K562 (cell line): ENCODE results near the gene PLXNB1. TPM values are rescaled to one million over a fixed set of nuclear protein-coding genes. Genes with fewer than 3 reads are reported as not detected.

Experiments used
- E2F8 ChIP-seq: fragments of 450-650 bp; IDR thresholded peaks from 2 replicates; pipeline ENCODE4 v1.7.1; 2018; ENCODE audit warnings: mild to moderate bottlenecking, low read depth; ENCODE audit not compliant: partially characterized antibody
- EP300 ChIP-seq: IDR thresholded peaks from 2 replicates; pipeline ENCODE4 v1.6.1; 2012; ENCODE audit warnings: low read length, improper control_type of control experiment
- RBM34 ChIP-seq: fragments of 200-400 bp; formaldehyde crosslinking; IDR thresholded peaks from 2 replicates; pipeline ENCODE4 v1.6.1; 2018; ENCODE audit warnings: low read length, borderline replicate concordance; ENCODE audit not compliant: insufficient read depth
- SMARCB1 ChIP-seq: IDR thresholded peaks from 2 replicates; pipeline ENCODE4 v1.6.1; 2011; ENCODE audit warnings: improper control_type of control experiment, low read depth; ENCODE audit not compliant: insufficient read length
- polyA plus RNA-seq, 8 experiments: library from polyadenylated mRNA; depleted of rRNA in 4 of 8; stranded (reverse) in 5 of 8; unstranded in 3 of 8; fragments of >200 nt; fragmentation: Nextera tagmentation in 2 of 8; fragmentation: Illumina TruSeq in 1 of 8; extraction: Ambion mirVana in 2 of 8; extraction: Trizol in 1 of 8; gene quantifications; 2 replicates each; pipeline versions ENCODE4 v1.2.1 to v1.2.3, GENCODE V29; 2011 to 2014; ENCODE audit warnings: inconsistent platforms in 1 of 8, missing spikeins in 1 of 8
- total RNA-seq, 7 experiments: library from RNA; depleted of rRNA in 6 of 7; stranded (reverse); fragments of >200 nt in 6 of 7; fragmentation: Illumina TruSeq in 2 of 7; extraction: Trizol in 2 of 7; gene quantifications; 2 replicates each; pipeline versions ENCODE4 v1.2.1 to v1.2.3, GENCODE V29; 2011 to 2021; ENCODE audit warnings: low replicate concordance in 1 of 7
- TF ChIP-seq, protein P1 (sequence below): fragments of 450-650 bp; IDR thresholded peaks from 2 replicates; pipeline ENCODE4 v1.6.1; 2016; ENCODE audit warnings: mild to moderate bottlenecking, moderate library complexity

The PLXNB1 gene
- total and polyA plus RNA-seq, 9 of the 15 experiments (the other 6 are each of a cell fraction or from before 2014, with no cell fraction given): 0.17 to 17.4 (median 6.0) TPM

DNA sequence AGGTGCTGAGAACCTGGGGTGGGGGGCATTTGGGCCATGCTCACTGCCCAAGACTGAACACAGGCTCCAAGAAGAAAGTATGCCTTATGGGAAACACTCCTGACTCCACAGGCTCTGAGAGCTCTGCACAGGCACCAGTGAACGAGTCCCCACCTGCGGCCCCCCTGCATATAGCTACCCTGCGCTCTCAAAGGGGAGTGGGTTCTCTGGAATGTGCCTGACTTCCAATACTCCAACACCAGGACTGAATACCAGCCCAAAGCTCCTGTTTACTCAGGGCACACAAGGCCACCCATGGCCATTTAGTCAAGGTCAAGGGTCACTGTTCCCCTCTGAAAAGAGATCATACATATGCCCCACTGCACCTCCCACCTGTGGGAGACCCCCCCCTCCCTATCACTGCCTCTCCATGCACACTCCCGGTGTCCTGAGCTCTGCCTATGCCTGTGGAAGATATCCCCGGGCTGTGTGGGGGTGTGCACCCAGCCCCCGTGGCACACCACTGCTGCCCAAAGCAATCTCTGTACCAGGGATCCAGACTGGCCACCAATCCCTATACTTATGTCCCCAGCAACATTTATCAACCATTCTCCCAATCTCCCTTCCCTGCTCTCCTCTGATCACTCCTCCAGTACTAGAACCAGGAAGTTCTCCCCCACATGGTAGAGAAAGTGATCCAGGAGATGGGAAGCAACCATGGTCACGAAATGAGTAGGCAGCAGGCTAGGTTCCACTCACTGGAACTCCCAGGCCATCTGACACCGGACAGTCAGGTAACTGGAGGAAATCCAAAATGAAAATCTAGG lies 1.5 kb upstream of the PLXNB1 start (continued):
- TF ChIP-seq, protein P1, sequence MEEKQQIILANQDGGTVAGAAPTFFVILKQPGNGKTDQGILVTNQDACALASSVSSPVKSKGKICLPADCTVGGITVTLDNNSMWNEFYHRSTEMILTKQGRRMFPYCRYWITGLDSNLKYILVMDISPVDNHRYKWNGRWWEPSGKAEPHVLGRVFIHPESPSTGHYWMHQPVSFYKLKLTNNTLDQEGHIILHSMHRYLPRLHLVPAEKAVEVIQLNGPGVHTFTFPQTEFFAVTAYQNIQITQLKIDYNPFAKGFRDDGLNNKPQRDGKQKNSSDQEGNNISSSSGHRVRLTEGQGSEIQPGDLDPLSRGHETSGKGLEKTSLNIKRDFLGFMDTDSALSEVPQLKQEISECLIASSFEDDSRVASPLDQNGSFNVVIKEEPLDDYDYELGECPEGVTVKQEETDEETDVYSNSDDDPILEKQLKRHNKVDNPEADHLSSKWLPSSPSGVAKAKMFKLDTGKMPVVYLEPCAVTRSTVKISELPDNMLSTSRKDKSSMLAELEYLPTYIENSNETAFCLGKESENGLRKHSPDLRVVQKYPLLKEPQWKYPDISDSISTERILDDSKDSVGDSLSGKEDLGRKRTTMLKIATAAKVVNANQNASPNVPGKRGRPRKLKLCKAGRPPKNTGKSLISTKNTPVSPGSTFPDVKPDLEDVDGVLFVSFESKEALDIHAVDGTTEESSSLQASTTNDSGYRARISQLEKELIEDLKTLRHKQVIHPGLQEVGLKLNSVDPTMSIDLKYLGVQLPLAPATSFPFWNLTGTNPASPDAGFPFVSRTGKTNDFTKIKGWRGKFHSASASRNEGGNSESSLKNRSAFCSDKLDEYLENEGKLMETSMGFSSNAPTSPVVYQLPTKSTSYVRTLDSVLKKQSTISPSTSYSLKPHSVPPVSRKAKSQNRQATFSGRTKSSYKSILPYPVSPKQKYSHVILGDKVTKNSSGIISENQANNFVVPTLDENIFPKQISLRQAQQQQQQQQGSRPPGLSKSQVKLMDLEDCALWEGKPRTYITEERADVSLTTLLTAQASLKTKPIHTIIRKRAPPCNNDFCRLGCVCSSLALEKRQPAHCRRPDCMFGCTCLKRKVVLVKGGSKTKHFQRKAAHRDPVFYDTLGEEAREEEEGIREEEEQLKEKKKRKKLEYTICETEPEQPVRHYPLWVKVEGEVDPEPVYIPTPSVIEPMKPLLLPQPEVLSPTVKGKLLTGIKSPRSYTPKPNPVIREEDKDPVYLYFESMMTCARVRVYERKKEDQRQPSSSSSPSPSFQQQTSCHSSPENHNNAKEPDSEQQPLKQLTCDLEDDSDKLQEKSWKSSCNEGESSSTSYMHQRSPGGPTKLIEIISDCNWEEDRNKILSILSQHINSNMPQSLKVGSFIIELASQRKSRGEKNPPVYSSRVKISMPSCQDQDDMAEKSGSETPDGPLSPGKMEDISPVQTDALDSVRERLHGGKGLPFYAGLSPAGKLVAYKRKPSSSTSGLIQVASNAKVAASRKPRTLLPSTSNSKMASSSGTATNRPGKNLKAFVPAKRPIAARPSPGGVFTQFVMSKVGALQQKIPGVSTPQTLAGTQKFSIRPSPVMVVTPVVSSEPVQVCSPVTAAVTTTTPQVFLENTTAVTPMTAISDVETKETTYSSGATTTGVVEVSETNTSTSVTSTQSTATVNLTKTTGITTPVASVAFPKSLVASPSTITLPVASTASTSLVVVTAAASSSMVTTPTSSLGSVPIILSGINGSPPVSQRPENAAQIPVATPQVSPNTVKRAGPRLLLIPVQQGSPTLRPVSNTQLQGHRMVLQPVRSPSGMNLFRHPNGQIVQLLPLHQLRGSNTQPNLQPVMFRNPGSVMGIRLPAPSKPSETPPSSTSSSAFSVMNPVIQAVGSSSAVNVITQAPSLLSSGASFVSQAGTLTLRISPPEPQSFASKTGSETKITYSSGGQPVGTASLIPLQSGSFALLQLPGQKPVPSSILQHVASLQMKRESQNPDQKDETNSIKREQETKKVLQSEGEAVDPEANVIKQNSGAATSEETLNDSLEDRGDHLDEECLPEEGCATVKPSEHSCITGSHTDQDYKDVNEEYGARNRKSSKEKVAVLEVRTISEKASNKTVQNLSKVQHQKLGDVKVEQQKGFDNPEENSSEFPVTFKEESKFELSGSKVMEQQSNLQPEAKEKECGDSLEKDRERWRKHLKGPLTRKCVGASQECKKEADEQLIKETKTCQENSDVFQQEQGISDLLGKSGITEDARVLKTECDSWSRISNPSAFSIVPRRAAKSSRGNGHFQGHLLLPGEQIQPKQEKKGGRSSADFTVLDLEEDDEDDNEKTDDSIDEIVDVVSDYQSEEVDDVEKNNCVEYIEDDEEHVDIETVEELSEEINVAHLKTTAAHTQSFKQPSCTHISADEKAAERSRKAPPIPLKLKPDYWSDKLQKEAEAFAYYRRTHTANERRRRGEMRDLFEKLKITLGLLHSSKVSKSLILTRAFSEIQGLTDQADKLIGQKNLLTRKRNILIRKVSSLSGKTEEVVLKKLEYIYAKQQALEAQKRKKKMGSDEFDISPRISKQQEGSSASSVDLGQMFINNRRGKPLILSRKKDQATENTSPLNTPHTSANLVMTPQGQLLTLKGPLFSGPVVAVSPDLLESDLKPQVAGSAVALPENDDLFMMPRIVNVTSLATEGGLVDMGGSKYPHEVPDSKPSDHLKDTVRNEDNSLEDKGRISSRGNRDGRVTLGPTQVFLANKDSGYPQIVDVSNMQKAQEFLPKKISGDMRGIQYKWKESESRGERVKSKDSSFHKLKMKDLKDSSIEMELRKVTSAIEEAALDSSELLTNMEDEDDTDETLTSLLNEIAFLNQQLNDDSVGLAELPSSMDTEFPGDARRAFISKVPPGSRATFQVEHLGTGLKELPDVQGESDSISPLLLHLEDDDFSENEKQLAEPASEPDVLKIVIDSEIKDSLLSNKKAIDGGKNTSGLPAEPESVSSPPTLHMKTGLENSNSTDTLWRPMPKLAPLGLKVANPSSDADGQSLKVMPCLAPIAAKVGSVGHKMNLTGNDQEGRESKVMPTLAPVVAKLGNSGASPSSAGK: no peak
- no peak for TF ChIP-seq E2F8
- no peak for TF ChIP-seq SMARCB1
- no peak for TF ChIP-seq RBM34
- TF ChIP-seq EP300: no peak
- TF ChIP-seq, all 486 proteins: peak for 0
